ENCODE data around the gene ERG. TPM values are rescaled to one million over a fixed set of nuclear protein-coding genes. Genes with fewer than 3 reads are reported as not detected.

Gene ERG
- total and polyA plus RNA-seq, 7 donors = 2.7 to 14.5 (median 7.6) TPM

- Histone ChIP-seq H3K36me3 (ENCODE audit: insufficient read depth in 1 of 2, low read depth in 1 of 2) (no peaks in the 10 kb centered on the region), H3K4me3 (no peak overlapping the region), H3K27ac (no peak overlapping the region), H3K4me1 (no peaks in the 10 kb centered on the region), H3K27me3 (ENCODE audit: insufficient read depth in 3 of 3, low read length in 2 of 3) (peaks cover 0 to 7% (median 3%) of the 10 kb centered on the region in 3 donors), H3K9me3 (no peaks in the 10 kb centered on the region)
- ATAC-seq (no peak), DNase-seq (no peak)
- intact Hi-C loops (cut with DNase I) = no loop called here
- TF ChIP-seq CTCF (IDR thresholded peaks at IDR 0.05) = no peak
- WGBS, 3 donors = 64 to 71% (median 69%) methylated on average over 12 of the region's 12 CpGs
These were observed 18.4 kb downstream of the ERG start for GRCh38 chr21:38479641-38480525.

GRCh38 chr21:38478782-38479181, 19.5 kb downstream of the ERG start:
- WGBS, 3 donors = 66 to 71% (median 67%) methylated on average over 4 of the region's 4 CpGs
- DNase-seq (no peak), ATAC-seq (no peak)
- H3K4me1 ChIP-seq = no peaks in the 10 kb centered on the region
- no peaks in the 10 kb centered on the region for H3K9me3 ChIP-seq
- no peak overlapping the region for H3K27ac ChIP-seq
- intact Hi-C loops (cut with DNase I) = no loop called here
- no peak for TF ChIP-seq CTCF (IDR thresholded peaks at IDR 0.05)
- no peak overlapping the region for H3K4me3 ChIP-seq
- H3K27me3 ChIP-seq (ENCODE audit: insufficient read depth in 3 of 3, low read length in 2 of 3) = peaks cover 0 to 7% (median 3%) of the 10 kb centered on the region in 3 donors
- no peaks in the 10 kb centered on the region for H3K36me3 ChIP-seq (ENCODE audit: insufficient read depth in 1 of 2, low read depth in 1 of 2)

GRCh38 chr21:38477226-38477625, 21.1 kb downstream of the ERG start:
- ATAC-seq = no peak
- Histone ChIP-seq H3K36me3 (ENCODE audit: insufficient read depth in 1 of 2, low read depth in 1 of 2) (no peaks in the 10 kb centered on the region), H3K9me3 (no peaks in the 10 kb centered on the region), H3K4me3 (no peak overlapping the region), H3K4me1 (no peaks in the 10 kb centered on the region), H3K27ac (no peak overlapping the region), H3K27me3 (ENCODE audit: insufficient read depth in 3 of 3, low read length in 2 of 3) (peaks cover 0 to 3% (median 3%) of the 10 kb centered on the region in 3 donors)
- no peak for DNase-seq
- WGBS, 3 donors = 82 to 84% (median 84%) methylated on average over 9 of the region's 9 CpGs
- intact Hi-C loops (cut with DNase I) = no loop called here
- TF ChIP-seq CTCF (IDR thresholded peaks at IDR 0.05) = no peak

GRCh38 chr21:38476385-38476784, 21.9 kb downstream of the ERG start:
- H3K9me3 ChIP-seq = no peaks in the 10 kb centered on the region
- H3K4me1 ChIP-seq = no peaks in the 10 kb centered on the region
- ATAC-seq (peak; percentile 27 to 62 (median 42)), DNase-seq (no peak)
- H3K36me3 ChIP-seq (ENCODE audit: insufficient read depth in 1 of 2, low read depth in 1 of 2) = no peaks in the 10 kb centered on the region
- WGBS, 3 donors = 31 to 39% (median 37%) methylated on average over 12 of the region's 12 CpGs
- peaks cover 0 to 3% (median 3%) of the 10 kb centered on the region in 3 donors for H3K27me3 ChIP-seq (ENCODE audit: insufficient read depth in 3 of 3, low read length in 2 of 3)
- H3K4me3 ChIP-seq = no peak overlapping the region
- H3K27ac ChIP-seq = peak overlapping the region; percentile 38
- no peak for TF ChIP-seq CTCF (IDR thresholded peaks at IDR 0.05)
- intact Hi-C loops (cut with DNase I) = no loop called here
